H1 (cell line): ENCODE data around the gene IQGAP3. TPM values are rescaled to one million over a fixed set of nuclear protein-coding genes. Genes with fewer than 3 reads are reported as not detected.

Experiments used
- CTCF ChIA-PET: fragments of 300-600 bp; sonication (Branson Sonifier 250); formaldehyde crosslinking; loops from one replicate; lab custom pipeline; 2021; ENCODE audit not compliant: partially characterized antibody; lab: Charles Lee
- POLR2A ChIA-PET: fragments of 300-600 bp; sonication (Branson Sonifier 250); formaldehyde crosslinking; loops from one replicate; lab custom pipeline; 2021; ENCODE audit warnings: inconsistent platforms; ENCODE audit not compliant: partially characterized antibody; lab: Charles Lee
- DNase-seq, 2 experiments: peaks; one replicate each; pipeline versions ENCODE4 v3.0.0 to v3.0.0-alpha.2; 2010 to 2022; ENCODE audit warnings: low spot score in 2 of 2, low read depth in 1 of 2, mixed read lengths in 1 of 2
- FAIRE-seq: peaks from 2 replicates; lab custom pipeline; 2011; peaks lifted over from hg19 to GRCh38; lab: Jason Lieb, UNC
- H2AFZ ChIP-seq: 2 replicates; pipeline ENCODE4 v1.8.1; 2012; ENCODE audit warnings: low read length, inconsistent platforms
- H2AK5ac ChIP-seq: 2 replicates; pipeline ENCODE4 v1.6.1; 2013; ENCODE audit warnings: low read depth, low read length
- H2BK120ac ChIP-seq: replicated peaks from 2 replicates; pipeline ENCODE3; 2013; ENCODE audit warnings: low read depth, low read length, inconsistent platforms
- H2BK12ac ChIP-seq: 2 replicates; pipeline ENCODE4 v1.6.1; 2013; ENCODE audit warnings: low read depth, low read length
- H2BK15ac ChIP-seq: 2 replicates; pipeline ENCODE4 v1.6.1; 2013; ENCODE audit warnings: low read length
- H2BK20ac ChIP-seq: 2 replicates; pipeline ENCODE4 v1.6.1; 2013; ENCODE audit warnings: low read length
- H2BK5ac ChIP-seq: 2 replicates; pipeline ENCODE4 v1.6.1; 2013; ENCODE audit warnings: low read depth, low read length
- H3K14ac ChIP-seq: 2 replicates; pipeline ENCODE4 v1.6.1; 2013; ENCODE audit warnings: inconsistent platforms; ENCODE audit not compliant: insufficient read length
- H3K18ac ChIP-seq: 2 replicates; pipeline ENCODE4 v1.6.1; 2013; ENCODE audit warnings: low read length; ENCODE audit errors: extremely low read depth
- H3K23ac ChIP-seq: 2 replicates; pipeline ENCODE4 v1.6.1; 2013; ENCODE audit warnings: inconsistent platforms; ENCODE audit not compliant: insufficient read length
- H3K23me2 ChIP-seq: 2 replicates; pipeline ENCODE4 v1.6.1; 2013; ENCODE audit warnings: low read depth, low read length
- H3K27ac ChIP-seq: 2 replicates; pipeline ENCODE4 v1.6.1; 2011; ENCODE audit warnings: low read depth, low read length, inconsistent platforms
- H3K27me3 ChIP-seq, 4 experiments: replicated peaks in 1 of 4; 1 replicate in 1 of 4; 2 replicates in 3 of 4; pipeline versions ENCODE4 v1.6.1 to v1.8.1; 2011 to 2013; ENCODE audit warnings: low read length in 3 of 4, mild to moderate bottlenecking in 3 of 4, inconsistent platforms in 2 of 4, mixed read lengths in 2 of 4, moderate library complexity in 1 of 4; ENCODE audit not compliant: control insufficient read depth in 3 of 4, insufficient read depth in 3 of 4; ENCODE audit errors: extremely low read depth in 1 of 4
- H3K36me3 ChIP-seq, 4 experiments: 2 replicates each; pipeline versions ENCODE4 v1.6.1 to v1.8.1; 2011 to 2013; ENCODE audit warnings: mild to moderate bottlenecking in 4 of 4, low read length in 3 of 4, moderate library complexity in 2 of 4, control low read depth in 1 of 4, inconsistent platforms in 1 of 4; ENCODE audit not compliant: insufficient read depth in 4 of 4, control insufficient read depth in 2 of 4
- H3K4ac ChIP-seq: replicated peaks from 2 replicates; pipeline ENCODE3; 2013; ENCODE audit warnings: low read length, low read depth, mixed read lengths, inconsistent platforms; ENCODE audit not compliant: insufficient read length
- H3K4me1 ChIP-seq, 4 experiments: replicated peaks in 1 of 4; 1 replicate in 1 of 4; 2 replicates in 3 of 4; pipeline versions ENCODE4 v1.6.1 to v1.8.1; 2011 to 2013; ENCODE audit warnings: low read length in 3 of 4, inconsistent platforms in 2 of 4, mixed read lengths in 1 of 4; ENCODE audit not compliant: insufficient read depth in 4 of 4, control insufficient read depth in 3 of 4
- H3K4me2 ChIP-seq, 2 experiments: 2 replicates each; pipeline versions ENCODE4 v1.6.1 to v1.8.1; 2011 to 2013; ENCODE audit warnings: low read depth in 2 of 2, low read length in 2 of 2, control low read depth in 1 of 2, inconsistent platforms in 1 of 2, mild to moderate bottlenecking in 1 of 2; ENCODE audit not compliant: insufficient read depth in 1 of 2
- H3K4me3 ChIP-seq, 4 experiments: fragments of 200-600, 300-600 bp in 1 of 4; sonication (generic), shearing (Covaris generic), sonication (Bioruptor Twin) in 1 of 4; 2 replicates each; pipeline versions ENCODE4 v1.5.1 to v1.8.1; 2011 to 2016; ENCODE audit warnings: low read length in 4 of 4, low read depth in 3 of 4, control low read depth in 2 of 4, inconsistent platforms in 2 of 4, mild to moderate bottlenecking in 2 of 4, mixed read lengths in 1 of 4, moderate library complexity in 1 of 4; ENCODE audit not compliant: insufficient read depth in 2 of 4; ENCODE audit errors: extremely low read depth in 1 of 4
- H3K56ac ChIP-seq: replicated peaks from 2 replicates; pipeline ENCODE3; 2013; ENCODE audit warnings: low read depth, mild to moderate bottlenecking, mixed read lengths, low read length, inconsistent platforms; ENCODE audit not compliant: insufficient read length
- H3K79me1 ChIP-seq: 2 replicates; pipeline ENCODE4 v1.6.1; 2013; ENCODE audit warnings: low read depth, low read length, control low read depth
- H3K79me2 ChIP-seq, 2 experiments: 2 replicates each; pipeline versions ENCODE4 v1.6.1 to v1.8.1; 2012 to 2013; ENCODE audit warnings: low read length in 2 of 2, mild to moderate bottlenecking in 2 of 2, inconsistent platforms in 1 of 2; ENCODE audit not compliant: insufficient read depth in 2 of 2, control insufficient read depth in 1 of 2
- H3K9ac ChIP-seq, 4 experiments: replicated peaks in 1 of 4; 1 replicate in 1 of 4; 2 replicates in 3 of 4; pipeline versions ENCODE4 v1.6.1 to v1.8.1; 2011 to 2013; ENCODE audit warnings: low read depth in 3 of 4, low read length in 3 of 4, control low read depth in 2 of 4, mild to moderate bottlenecking in 2 of 4, moderate library complexity in 2 of 4, inconsistent platforms in 1 of 4; ENCODE audit errors: extremely low read depth in 1 of 4
- H3K9me3 ChIP-seq, 2 experiments: 2 replicates each; pipeline versions ENCODE4 v1.6.1 to v1.8.1; 2012 to 2013; ENCODE audit warnings: mild to moderate bottlenecking in 2 of 2, moderate library complexity in 2 of 2, control low read depth in 1 of 2, inconsistent platforms in 1 of 2, low read depth in 1 of 2, low read length in 1 of 2, mixed read lengths in 1 of 2; ENCODE audit not compliant: insufficient read depth in 2 of 2
- H4K20me1 ChIP-seq, 2 experiments: replicated peaks in 1 of 2; 2 replicates each; pipeline versions ENCODE3 to v1.8.1; 2011 to 2013; ENCODE audit warnings: inconsistent platforms in 2 of 2, low read length in 2 of 2, mild to moderate bottlenecking in 1 of 2; ENCODE audit not compliant: insufficient read depth in 2 of 2, control insufficient read depth in 1 of 2
- H4K5ac ChIP-seq: 2 replicates; pipeline ENCODE4 v1.6.1; 2013; ENCODE audit warnings: low read length, low read depth, mixed read lengths, inconsistent platforms; ENCODE audit not compliant: insufficient read length
- H4K8ac ChIP-seq: 2 replicates; pipeline ENCODE4 v1.8.0; 2013; ENCODE audit warnings: mild to moderate bottlenecking, moderate library complexity, low read length, inconsistent platforms; ENCODE audit not compliant: insufficient read depth; ENCODE audit errors: extremely low read depth
- H4K91ac ChIP-seq: replicated peaks from 2 replicates; pipeline ENCODE3; 2013; ENCODE audit warnings: low read length, mixed read lengths, inconsistent platforms; ENCODE audit not compliant: insufficient read length
- CTCF ChIP-seq, 3 experiments: IDR thresholded peaks; 1 replicate in 2 of 3; 2 replicates in 1 of 3; pipeline versions ENCODE4 v1.5.1 to v1.6.1; 2011; ENCODE audit warnings: low read length in 3 of 3, mild to moderate bottlenecking in 3 of 3, inconsistent platforms in 2 of 3, low read depth in 1 of 3, moderate library complexity in 1 of 3; ENCODE audit not compliant: insufficient read depth in 1 of 3; ENCODE audit errors: control extremely low read depth in 1 of 3
- RAD21 ChIP-seq, 2 experiments: IDR thresholded peaks in 1 of 2; conservative IDR thresholded peaks in 1 of 2; 2 replicates each; pipeline ENCODE4 v1.6.1; 2011; ENCODE audit warnings: low read depth in 2 of 2, low read length in 2 of 2, improper control_type of control experiment in 1 of 2, inconsistent platforms in 1 of 2, mild to moderate bottlenecking in 1 of 2, moderate library complexity in 1 of 2
- SP1 ChIP-seq: IDR thresholded peaks from 2 replicates; pipeline ENCODE4 v1.6.1; 2011; ENCODE audit warnings: low read depth, low read length
- TAF1 ChIP-seq: IDR thresholded peaks from 2 replicates; pipeline ENCODE4 v1.6.1; 2011; ENCODE audit warnings: mild to moderate bottlenecking, low read depth, low read length
- WGBS, 2 experiments: shearing (Covaris generic) in 1 of 2; methylation state at CpG; one replicate each; pipeline versions ENCODE4 v1.1.6 to v1.1.7; 2013 to 2015; ENCODE audit warnings: low lambda C conversion rate in 2 of 2, mixed read lengths in 2 of 2, inconsistent platforms in 1 of 2, low coverage in 1 of 2, missing lambda C conversion rate in 1 of 2; ENCODE audit not compliant: insufficient replicate concordance in 2 of 2, insufficient coverage in 1 of 2, insufficient read length in 1 of 2; ENCODE audit errors: extremely low coverage in 1 of 2, missing lambda C conversion rate in 1 of 2; 5-methylcytosine and 5-hydroxymethylcytosine counted together
- polyA plus RNA-seq, 7 experiments: library from polyadenylated mRNA; depleted of rRNA in 3 of 7; stranded (reverse) in 5 of 7; unstranded in 2 of 7; fragments of >200 nt in 5 of 7; fragments of 200-250 nt in 2 of 7; gene quantifications; 1 replicate in 5 of 7; 2 replicates in 1 of 7; 4 replicates in 1 of 7; pipeline versions ENCODE4 v1.2.1 to v1.2.3, GENCODE V29; 2011 to 2013; ENCODE audit warnings: missing spikeins in 2 of 7, mixed read lengths in 2 of 7
- total RNA-seq: library from RNA; stranded (reverse); fragmentation: NEBNext Ultra II Directional; extraction: Animal tissue kit (Norgen Biotek cat#: 25700); gene quantifications from 2 replicates; pipeline ENCODE4 v1.2.1, GENCODE V29; 2021

Gene IQGAP3
- total and polyA plus RNA-seq, 2 of the 8 experiments (the other 6 are each of a cell fraction or from before 2014, with no cell fraction given), result 14.6 to 22.3 TPM

GRCh38 chr1:156549390-156549789 is 23.0 kb downstream of the IQGAP3 start:
- Histone ChIP-seq H2BK5ac (no peak overlapping the region), H3K79me1 (no peaks in the 10 kb centered on the region), H4K20me1 (peaks cover 0 to 8% of the 10 kb centered on the region in 2 experiments), H3K36me3 (peaks cover 3 to 24% (median 13%) of the 10 kb centered on the region in 4 experiments; a peak in 6 of 8 replicates), H2BK12ac (no peak overlapping the region), H3K23me2 (no peaks in the 10 kb centered on the region), H3K56ac (no peak overlapping the region), H3K27ac (no peak overlapping the region), H3K23ac (no peak overlapping the region), H2BK20ac (no peak overlapping the region), H3K9me3 (no peaks in the 10 kb centered on the region), H3K4ac (no peak overlapping the region)
- DNase-seq, result no peak
- TF ChIP-seq TAF1 (no peak), RAD21 (IDR thresholded peaks at IDR 0.05 in 1 of 2, conservative IDR thresholded peaks at IDR 0.05 in 1 of 2; ENCODE audit: low read depth in 2 of 2, low read length in 2 of 2) (peak in 1 of 2 experiments; percentile 35; a peak in 2 of 4 replicates), CTCF (IDR thresholded peaks at IDR 0.05; ENCODE audit: control extremely low read depth in 1 of 3, insufficient read depth in 1 of 3, low read depth in 1 of 3, low read length in 3 of 3) (peak in 2 of 3 experiments; percentile 27 to 32; a peak in 2 of 4 replicates), SP1 (no peak)
- TF ChIP-seq, all 59 proteins: peak for 2
- H2BK120ac ChIP-seq, result no peak overlapping the region
- ChIA-PET POLR2A (interaction anchor here (0.7 to 1.6 kb wide), 2 partner anchors 12 to 52 kb away, joined by 3 read pairs; partner anchors contain the start of gene GPATCH4), CTCF (interaction anchor here (0.6 to 6.8 kb wide), 10 partner anchors 12 to 164 kb away, joined by 3 to 33 read pairs (median 4); no protein-coding TSS in a partner anchor)
- no peaks in the 10 kb centered on the region for H3K4me1 ChIP-seq
- H2AFZ ChIP-seq, result no peak overlapping the region
- no peak overlapping the region for H3K9ac ChIP-seq
- no peaks in the 10 kb centered on the region for H3K27me3 ChIP-seq
- H4K5ac ChIP-seq, result no peak overlapping the region
- FAIRE-seq, result no peak
- H2AK5ac ChIP-seq, result no peak overlapping the region
- H3K4me3 ChIP-seq, result no peak overlapping the region
- no peak overlapping the region for H3K4me2 ChIP-seq
- no peaks in the 10 kb centered on the region for H3K79me2 ChIP-seq
- H3K18ac ChIP-seq, result no peak overlapping the region
- H3K14ac ChIP-seq, result no peak overlapping the region
- H4K91ac ChIP-seq, result no peak overlapping the region
- no peak overlapping the region for H2BK15ac ChIP-seq
- H4K8ac ChIP-seq, result no peak overlapping the region
- WGBS, 2 experiments, result 75% methylated on average over 1 of the region's 2 CpGs; no CpG with 5 or more reads in 1 of the 2 experiments
